Neural progenitor cell (in vitro differentiated cells): ENCODE data around the gene PPM1B. TPM values are rescaled to one million over a fixed set of nuclear protein-coding genes. Genes with fewer than 3 reads are reported as not detected.
A peak's percentile ranks its signal among the peaks of the same experiment; 100 is the strongest.

Experiments used
- DNase-seq: peaks from one replicate; pipeline ENCODE4 v3.0.0-alpha.2; 2016; ENCODE audit warnings: low spot score
- H2AFZ ChIP-seq: fragments of 200-600 bp; sonication (generic); replicated peaks from 2 replicates; pipeline ENCODE4 v1.6.1; 2016; ENCODE audit warnings: antibody characterized with exemption
- H3F3A ChIP-seq: fragments of 200-600 bp; sonication (generic); 2 replicates; pipeline ENCODE4 v1.6.1; 2016; ENCODE audit warnings: antibody characterized with exemption, low read depth
- H3K27ac ChIP-seq: fragments of 200-600 bp; sonication (generic); 2 replicates; pipeline ENCODE4 v1.5.1; 2016; ENCODE audit warnings: mild to moderate bottlenecking
- H3K27me3 ChIP-seq: fragments of 200-600 bp; sonication (generic); 2 replicates; pipeline ENCODE4 v1.6.1; 2016; ENCODE audit warnings: mild to moderate bottlenecking, moderate library complexity
- H3K36me3 ChIP-seq: fragments of 200-600 bp; sonication (generic); 2 replicates; pipeline ENCODE4 v1.5.1; 2016
- H3K4me1 ChIP-seq: fragments of 200-600 bp; sonication (generic); 2 replicates; pipeline ENCODE4 v1.6.1; 2016; ENCODE audit warnings: mixed run types
- H3K4me2 ChIP-seq: fragments of 200-600 bp; sonication (generic); 2 replicates; pipeline ENCODE4 v1.6.1; 2016
- H3K4me3 ChIP-seq: fragments of 200-600 bp; sonication (generic); 2 replicates; pipeline ENCODE4 v1.5.1; 2016
- H3K79me2 ChIP-seq: fragments of 200-600 bp; sonication (generic); 2 replicates; pipeline ENCODE4 v1.6.1; 2016; ENCODE audit warnings: low read depth
- H3K9ac ChIP-seq: fragments of 200-600 bp; sonication (generic); 2 replicates; pipeline ENCODE4 v1.6.1; 2016
- H3K9me3 ChIP-seq: fragments of 200-600 bp; sonication (generic); 2 replicates; pipeline ENCODE4 v1.5.1; 2016; ENCODE audit warnings: low read depth
- H4K20me1 ChIP-seq: fragments of 200-600 bp; sonication (generic); 2 replicates; pipeline ENCODE4 v1.6.1; 2016; ENCODE audit warnings: low read depth
- H3K27ac Mint-ChIP-seq: 3 replicates; pipeline ENCODE4 v1.8.0; 2021; ENCODE audit warnings: mixed read lengths
- H3K27me3 Mint-ChIP-seq: 2 replicates; pipeline ENCODE4 v1.8.0; 2022; ENCODE audit warnings: low read depth, mild to moderate bottlenecking, inconsistent platforms, moderate library complexity, mixed read lengths; ENCODE audit not compliant: insufficient read depth
- H3K36me3 Mint-ChIP-seq: 3 replicates; pipeline ENCODE4 v1.8.0; 2021; ENCODE audit warnings: mixed read lengths
- H3K4me1 Mint-ChIP-seq: 3 replicates; pipeline ENCODE4 v1.8.0; 2021; ENCODE audit warnings: mixed read lengths
- H3K4me3 Mint-ChIP-seq: 3 replicates; pipeline ENCODE4 v1.8.0; 2021; ENCODE audit warnings: mild to moderate bottlenecking, moderate library complexity, mixed read lengths
- H3K9me3 Mint-ChIP-seq: 3 replicates; pipeline ENCODE4 v1.8.0; 2020; ENCODE audit warnings: mixed read lengths
- EZH2 ChIP-seq: fragments of 200-600 bp; sonication (generic); IDR thresholded peaks from 2 replicates; pipeline ENCODE4 v1.6.1; 2017; ENCODE audit warnings: antibody characterized with exemption, mild to moderate bottlenecking, moderate library complexity
- EZH2phosphoT487 ChIP-seq: fragments of 200-600 bp; sonication (generic); IDR thresholded peaks from 2 replicates; pipeline ENCODE4 v1.6.1; 2017; ENCODE audit warnings: antibody characterized with exemption
- total RNA-seq: library from RNA; depleted of rRNA; stranded (reverse); fragments of >200 nt; gene quantifications from 2 replicates; pipeline ENCODE4 v1.2.3, GENCODE V29; 2015; ENCODE audit warnings: low replicate concordance
- TF ChIP-seq, protein P1 (sequence below): fragments of 200-600 bp; sonication (generic); IDR thresholded peaks from 2 replicates; pipeline ENCODE4 v1.5.1; 2017; ENCODE audit warnings: antibody characterized with exemption, mild to moderate bottlenecking

Gene PPM1B
- total RNA-seq, 1 donor from 2014 or later, result 86.6 TPM

DNA sequence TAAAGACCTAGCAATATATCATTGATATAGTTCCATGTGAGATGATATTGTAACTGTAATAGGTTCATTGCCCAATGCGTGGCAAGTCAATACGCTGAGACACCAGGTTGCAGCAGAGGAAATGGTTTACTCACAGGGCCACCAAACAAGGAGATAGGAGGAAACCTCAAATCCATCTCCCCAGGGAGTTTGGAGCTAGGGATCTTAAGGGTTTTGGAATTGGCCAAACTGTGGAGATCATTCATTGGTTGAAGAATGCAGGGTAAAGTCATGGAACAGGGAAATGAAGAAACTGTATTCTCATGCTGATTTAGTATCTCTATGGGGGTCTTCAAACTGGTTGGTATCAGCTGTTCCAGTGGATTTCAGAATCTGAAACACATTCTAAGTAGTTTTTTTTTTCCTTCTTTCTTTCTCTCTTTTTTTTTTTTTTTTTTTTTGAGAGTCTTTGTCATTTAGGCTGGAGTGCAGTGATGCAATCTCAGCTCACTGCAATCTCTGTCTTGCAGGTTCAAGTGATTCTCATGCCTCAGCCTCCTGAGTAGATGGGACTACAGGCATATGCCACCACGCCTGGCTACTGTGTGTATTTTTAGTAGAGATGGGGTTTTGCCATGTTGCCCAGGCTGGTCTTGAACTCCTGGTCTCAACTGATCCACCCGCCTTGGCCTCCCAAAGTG, 30.7 kb upstream of the PPM1B start:
- DNase-seq, result no peak
- no peaks in the 10 kb centered on the region for H3K9me3 ChIP-seq
- Mint-ChIP-seq H3K4me3 (no peak overlapping the region), H3K27me3 (no peaks in the 10 kb centered on the region), H3K27ac (no peak overlapping the region), H3K9me3 (peaks cover 6% of the 10 kb centered on the region), H3K36me3 (no peaks in the 10 kb centered on the region), H3K4me1 (no peaks in the 10 kb centered on the region)
- H4K20me1 ChIP-seq, result no peaks in the 10 kb centered on the region
- H3K27me3 ChIP-seq, result no peaks in the 10 kb centered on the region
- H3K27ac ChIP-seq, result no peak overlapping the region
- no peak overlapping the region for H3K4me2 ChIP-seq
- TF ChIP-seq, protein P1, sequence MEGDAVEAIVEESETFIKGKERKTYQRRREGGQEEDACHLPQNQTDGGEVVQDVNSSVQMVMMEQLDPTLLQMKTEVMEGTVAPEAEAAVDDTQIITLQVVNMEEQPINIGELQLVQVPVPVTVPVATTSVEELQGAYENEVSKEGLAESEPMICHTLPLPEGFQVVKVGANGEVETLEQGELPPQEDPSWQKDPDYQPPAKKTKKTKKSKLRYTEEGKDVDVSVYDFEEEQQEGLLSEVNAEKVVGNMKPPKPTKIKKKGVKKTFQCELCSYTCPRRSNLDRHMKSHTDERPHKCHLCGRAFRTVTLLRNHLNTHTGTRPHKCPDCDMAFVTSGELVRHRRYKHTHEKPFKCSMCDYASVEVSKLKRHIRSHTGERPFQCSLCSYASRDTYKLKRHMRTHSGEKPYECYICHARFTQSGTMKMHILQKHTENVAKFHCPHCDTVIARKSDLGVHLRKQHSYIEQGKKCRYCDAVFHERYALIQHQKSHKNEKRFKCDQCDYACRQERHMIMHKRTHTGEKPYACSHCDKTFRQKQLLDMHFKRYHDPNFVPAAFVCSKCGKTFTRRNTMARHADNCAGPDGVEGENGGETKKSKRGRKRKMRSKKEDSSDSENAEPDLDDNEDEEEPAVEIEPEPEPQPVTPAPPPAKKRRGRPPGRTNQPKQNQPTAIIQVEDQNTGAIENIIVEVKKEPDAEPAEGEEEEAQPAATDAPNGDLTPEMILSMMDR, result no peak
- TF ChIP-seq EZH2phosphoT487, result no peak
- TF ChIP-seq EZH2, result no peak
- H3K9ac ChIP-seq, result no peak overlapping the region
- H3K4me1 ChIP-seq, result peaks cover 28% of the 10 kb centered on the region
- H3K79me2 ChIP-seq, result no peaks in the 10 kb centered on the region
- no peak overlapping the region for H3K4me3 ChIP-seq
- peaks cover 27% of the 10 kb centered on the region for H3F3A ChIP-seq
- peak overlapping the region; percentile 26 for H2AFZ ChIP-seq
- no peaks in the 10 kb centered on the region for H3K36me3 ChIP-seq

DNA sequence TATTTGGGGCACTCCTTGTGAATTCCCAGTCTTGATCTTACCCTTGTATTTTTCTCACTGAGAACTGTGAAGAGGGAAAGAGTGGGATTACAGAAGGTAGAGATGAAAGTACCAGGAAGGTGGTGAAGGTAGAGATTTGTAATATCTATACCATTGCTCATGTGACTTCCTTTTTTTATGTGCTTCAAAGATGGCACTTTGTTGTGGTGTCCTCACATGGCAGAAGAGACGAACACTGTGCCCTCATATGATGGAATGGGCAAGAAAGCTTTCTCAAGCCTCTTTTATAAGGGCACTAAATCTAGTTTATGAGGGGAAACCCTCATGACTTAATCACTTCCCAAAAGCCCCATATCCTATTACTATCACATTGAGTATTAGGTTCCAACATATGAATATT, 28.9 kb upstream of the PPM1B start:
- H3K36me3 ChIP-seq, result no peaks in the 10 kb centered on the region
- H3K9ac ChIP-seq, result no peak overlapping the region
- no peaks in the 10 kb centered on the region for H3K9me3 Mint-ChIP-seq
- no peaks in the 10 kb centered on the region for H3K27me3 ChIP-seq
- H3K4me3 ChIP-seq, result no peak overlapping the region
- TF ChIP-seq EZH2 (no peak), EZH2phosphoT487 (no peak)
- TF ChIP-seq, protein P1, result no peak
- peaks cover 24% of the 10 kb centered on the region for H3F3A ChIP-seq
- H3K9me3 ChIP-seq, result no peaks in the 10 kb centered on the region
- no peak overlapping the region for H2AFZ ChIP-seq
- no peak overlapping the region for H3K27ac Mint-ChIP-seq
- H3K36me3 Mint-ChIP-seq, result no peaks in the 10 kb centered on the region
- no peaks in the 10 kb centered on the region for H3K79me2 ChIP-seq
- no peak overlapping the region for H3K4me3 Mint-ChIP-seq
- no peaks in the 10 kb centered on the region for H4K20me1 ChIP-seq
- no peak for DNase-seq
- no peak overlapping the region for H3K4me2 ChIP-seq
- no peaks in the 10 kb centered on the region for H3K4me1 Mint-ChIP-seq
- no peak overlapping the region for H3K27ac ChIP-seq
- peaks cover 28% of the 10 kb centered on the region for H3K4me1 ChIP-seq
- no peaks in the 10 kb centered on the region for H3K27me3 Mint-ChIP-seq

DNA sequence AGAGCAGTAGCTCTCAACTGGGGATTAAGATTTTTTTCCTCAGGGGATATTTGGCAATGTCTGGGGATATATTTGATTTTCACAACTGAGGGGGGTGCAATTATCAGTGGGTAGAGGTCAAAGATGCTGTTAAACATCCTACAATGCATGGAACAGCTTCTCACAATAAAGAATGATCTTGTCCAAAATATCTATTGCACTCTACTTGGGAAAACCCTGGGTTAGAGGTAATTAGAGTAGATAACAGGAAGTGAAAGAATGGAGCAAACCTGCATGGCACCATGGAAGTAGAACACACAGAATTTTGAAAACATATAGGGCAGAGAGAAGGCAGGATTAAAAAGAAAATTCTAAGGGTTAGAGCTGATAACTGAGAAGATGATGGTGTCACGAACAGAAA, 26.4 kb upstream of the PPM1B start:
- no peaks in the 10 kb centered on the region for H3K79me2 ChIP-seq
- TF ChIP-seq EZH2 (no peak), EZH2phosphoT487 (no peak)
- TF ChIP-seq, protein P1, result no peak
- peaks cover 7% of the 10 kb centered on the region for H3F3A ChIP-seq
- Mint-ChIP-seq H3K4me3 (no peak overlapping the region), H3K27me3 (no peaks in the 10 kb centered on the region), H3K27ac (no peak overlapping the region), H3K9me3 (no peaks in the 10 kb centered on the region), H3K4me1 (no peaks in the 10 kb centered on the region), H3K36me3 (no peaks in the 10 kb centered on the region)
- no peaks in the 10 kb centered on the region for H4K20me1 ChIP-seq
- H3K27me3 ChIP-seq, result no peaks in the 10 kb centered on the region
- H3K9ac ChIP-seq, result no peak overlapping the region
- no peak overlapping the region for H3K4me2 ChIP-seq
- DNase-seq, result no peak
- H2AFZ ChIP-seq, result no peak overlapping the region
- no peaks in the 10 kb centered on the region for H3K36me3 ChIP-seq
- H3K4me1 ChIP-seq, result peaks cover 7% of the 10 kb centered on the region
- no peaks in the 10 kb centered on the region for H3K9me3 ChIP-seq
- no peak overlapping the region for H3K4me3 ChIP-seq
- no peak overlapping the region for H3K27ac ChIP-seq
